NOMO-1 treated with dmso at 0.1 percent for 144 hours (cell line): ENCODE measurements around the gene SYT6.

Source experiments
- DNase-seq: peaks from one replicate; lab custom pipeline; 2025; ENCODE audit not compliant: unreplicated experiment; lab: John Stamatoyannopoulos, UW

Gene SYT6

GRCh38 chr1:114155706-114156105 is 2.0 kb upstream of the SYT6 start:
- no peak for DNase-seq

GRCh38 chr1:114154963-114155322 is 1.3 kb upstream of the SYT6 start:
- DNase-seq = no peak

- no peak for DNase-seq
Measured at GRCh38 chr1:114154146-114154962, 685 bp upstream of the SYT6 start.

- no peak for DNase-seq
Measured at GRCh38 chr1:114152508-114153260, 985 bp downstream of the SYT6 start.

GRCh38 chr1:114152089-114152507 is 1.6 kb downstream of the SYT6 start:
- DNase-seq = no peak

- DNase-seq = no peak
Measured at GRCh38 chr1:114150016-114150415, 3.7 kb downstream of the SYT6 start.

GRCh38 chr1:114149211-114149610 is 4.5 kb downstream of the SYT6 start:
- no peak for DNase-seq

GRCh38 chr1:114145504-114146151 is 8.0 kb downstream of the SYT6 start:
- DNase-seq = no peak

- no peak for DNase-seq
Measured at GRCh38 chr1:114144016-114144415, 9.7 kb downstream of the SYT6 start.

GRCh38 chr1:114139540-114139939 is 14.1 kb downstream of the SYT6 start:
- no peak for DNase-seq

- no peak for DNase-seq
Measured at GRCh38 chr1:114137497-114137896, 16.2 kb downstream of the SYT6 start.

- no peak for DNase-seq
Measured at GRCh38 chr1:114135786-114136185, 17.9 kb downstream of the SYT6 start.

- no peak for DNase-seq
Measured at GRCh38 chr1:114134518-114134917, 19.2 kb downstream of the SYT6 start.

- no peak for DNase-seq
Measured at GRCh38 chr1:114133129-114133528, 20.5 kb downstream of the SYT6 start.

GRCh38 chr1:114131526-114132220 is 22.0 kb downstream of the SYT6 start:
- DNase-seq = no peak

GRCh38 chr1:114130846-114131525 is 22.7 kb downstream of the SYT6 start:
- peak; percentile 50 for DNase-seq

- DNase-seq = no peak
Measured at GRCh38 chr1:114130213-114130612, 23.5 kb downstream of the SYT6 start.

GRCh38 chr1:114128293-114128692 is 25.4 kb downstream of the SYT6 start:
- DNase-seq = no peak

- DNase-seq = peak; percentile 75
Measured at GRCh38 chr1:114126261-114127095, 27.2 kb downstream of the SYT6 start.

GRCh38 chr1:114124644-114125043 is 29.0 kb downstream of the SYT6 start:
- no peak for DNase-seq
